Peyer's patch (tissue), 4 donors: ENCODE measurements around the gene UTP4. TPM values are rescaled to one million over a fixed set of nuclear protein-coding genes. Genes with fewer than 3 reads are reported as not detected.

Experiments
- DNase-seq, 3 donors: peaks; one replicate each; pipeline ENCODE4 v3.0.0-alpha.2; 2017 to 2019
- H3K27ac ChIP-seq, 4 donors: fragments of 200-600 bp; sonication (generic); one replicate each; pipeline ENCODE4 v1.5.1; 2016 to 2019
- H3K27me3 ChIP-seq, 2 donors: fragments of 200-600 bp; sonication (generic); one replicate each; pipeline ENCODE4 v1.5.1; 2019
- H3K36me3 ChIP-seq, 3 donors: fragments of 200-600 bp; sonication (generic); one replicate each; pipeline ENCODE4 v1.5.1; 2016 to 2019
- H3K4me1 ChIP-seq, 4 donors: fragments of 200-600 bp; sonication (generic); one replicate each; pipeline ENCODE4 v1.5.1; 2016 to 2019
- H3K4me3 ChIP-seq, 4 donors: fragments of 200-600 bp; sonication (generic); 1 replicate in 3 of 4; 2 replicates in 1 of 4; pipeline ENCODE4 v1.5.1; 2016 to 2019; ENCODE audit warnings: mild to moderate bottlenecking in 1 of 4
- H3K9me3 ChIP-seq, 4 donors: fragments of 200-600 bp; sonication (generic); one replicate each; pipeline ENCODE4 v1.5.1; 2016 to 2019; ENCODE audit warnings: mild to moderate bottlenecking in 1 of 4
- CTCF ChIP-seq, 6 experiments: fragments of 450-650 bp in 4 of 6; fragments of 200-600 bp in 2 of 6; sonication (generic) in 1 of 6; IDR thresholded peaks; one replicate each; pipeline ENCODE4 v1.5.1; 2017 to 2019; ENCODE audit warnings: antibody characterized with exemption in 6 of 6, mild to moderate bottlenecking in 3 of 6, moderate library complexity in 1 of 6
- POLR2A ChIP-seq, 2 donors: fragments of 450-650 bp; IDR thresholded peaks; one replicate each; pipeline ENCODE4 v1.5.1; 2017; ENCODE audit warnings: antibody characterized with exemption in 2 of 2, mild to moderate bottlenecking in 2 of 2, moderate library complexity in 2 of 2
- total RNA-seq, 4 donors: library from RNA; depleted of rRNA; stranded (reverse); fragments of >200 nt; gene quantifications; one replicate each; pipeline ENCODE4 v1.1.0, GENCODE V29; 2016

The UTP4 gene
- total RNA-seq, 4 donors from 2014 or later = 8.9 to 19.4 (median 13.1) TPM

DNA sequence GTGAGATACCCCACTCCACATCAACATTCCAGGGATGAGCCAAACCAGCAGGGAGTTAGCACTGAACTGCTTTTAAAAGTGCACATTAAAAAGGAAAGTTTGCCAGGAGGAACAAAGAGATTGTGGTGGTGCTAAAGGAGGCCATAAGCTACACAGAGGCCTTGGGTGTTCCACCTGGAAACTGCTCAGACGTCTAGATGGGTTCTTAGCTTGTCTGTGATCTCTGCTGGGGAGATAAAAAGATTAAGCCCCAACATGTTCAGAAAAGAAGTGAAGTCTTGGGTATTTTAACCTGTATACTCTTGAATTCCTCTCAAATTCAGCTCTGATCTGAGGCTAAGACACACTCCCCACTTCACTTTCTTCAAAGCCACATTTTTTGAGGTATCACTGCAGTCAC is 16.6 kb upstream of the UTP4 start:
- no peaks in the 10 kb centered on the region for H3K9me3 ChIP-seq
- no peaks in the 10 kb centered on the region for H3K27me3 ChIP-seq
- H3K36me3 ChIP-seq = peaks cover 0 to 57% (median 0%) of the 10 kb centered on the region in 3 donors
- DNase-seq = no peak
- no peak overlapping the region for H3K4me3 ChIP-seq
- TF ChIP-seq CTCF (IDR thresholded peaks at IDR 0.05) (no peak), POLR2A (IDR thresholded peaks at IDR 0.05) (no peak)
- H3K27ac ChIP-seq = no peak overlapping the region
- no peaks in the 10 kb centered on the region for H3K4me1 ChIP-seq

GRCh38 chr16:69116256-69116875 is 16.1 kb upstream of the UTP4 start:
- no peaks in the 10 kb centered on the region for H3K27me3 ChIP-seq
- peak in 1 of 3 donors; percentile 13 for DNase-seq
- peaks cover 0 to 61% (median 0%) of the 10 kb centered on the region in 3 donors for H3K36me3 ChIP-seq
- TF ChIP-seq CTCF (IDR thresholded peaks at IDR 0.05) (no peak), POLR2A (IDR thresholded peaks at IDR 0.05) (no peak)
- H3K27ac ChIP-seq = no peak overlapping the region
- no peak overlapping the region for H3K4me3 ChIP-seq
- H3K9me3 ChIP-seq = no peaks in the 10 kb centered on the region
- no peaks in the 10 kb centered on the region for H3K4me1 ChIP-seq

DNA sequence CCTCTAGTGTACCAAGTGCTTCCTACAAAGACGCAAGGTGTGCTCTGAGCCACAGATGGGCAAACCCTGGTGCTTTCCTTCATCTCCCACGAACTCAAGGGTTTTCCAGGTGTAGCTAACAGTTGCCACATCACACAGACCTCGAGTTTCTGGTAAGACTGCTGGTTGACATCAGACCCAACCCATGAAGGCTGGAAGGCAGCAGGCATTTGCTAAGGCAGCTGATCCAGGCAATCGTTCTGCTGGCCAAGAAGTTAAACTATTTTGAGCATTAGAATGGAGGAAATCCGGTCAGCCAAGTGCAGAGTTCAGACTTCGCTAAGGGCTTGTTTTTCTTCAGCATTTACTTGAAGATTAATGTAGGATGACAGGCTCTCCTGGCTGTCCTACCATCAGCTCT is 15.5 kb upstream of the UTP4 start:
- no peaks in the 10 kb centered on the region for H3K9me3 ChIP-seq
- H3K36me3 ChIP-seq = peaks cover 0 to 61% (median 0%) of the 10 kb centered on the region in 3 donors
- no peak for TF ChIP-seq POLR2A (IDR thresholded peaks at IDR 0.05)
- no peak for TF ChIP-seq CTCF (IDR thresholded peaks at IDR 0.05)
- H3K27me3 ChIP-seq = no peaks in the 10 kb centered on the region
- H3K4me1 ChIP-seq = no peaks in the 10 kb centered on the region
- H3K4me3 ChIP-seq = no peak overlapping the region
- H3K27ac ChIP-seq = no peak overlapping the region
- peak in 1 of 3 donors; percentile 18 for DNase-seq

DNA sequence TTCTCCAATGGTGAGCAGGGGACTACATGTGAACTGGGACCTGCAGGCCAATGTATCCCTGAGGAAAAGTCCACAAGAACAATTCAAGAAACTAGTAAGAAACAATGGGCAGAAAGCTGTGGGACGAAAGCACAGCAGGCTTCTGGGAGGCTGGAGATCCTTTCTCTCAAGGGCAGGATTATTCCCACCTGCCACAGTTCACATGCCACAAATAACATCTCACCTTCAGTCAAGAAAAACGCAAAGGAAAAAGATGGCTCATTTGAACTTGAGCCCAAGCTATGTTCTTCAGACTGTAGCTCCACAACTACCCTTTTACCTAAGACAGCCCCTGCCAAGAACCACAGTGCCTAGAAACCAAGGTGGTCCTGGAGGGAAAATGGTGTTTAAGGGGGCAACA is 14.0 kb upstream of the UTP4 start:
- DNase-seq = no peak
- no peaks in the 10 kb centered on the region for H3K27me3 ChIP-seq
- H3K4me3 ChIP-seq = no peak overlapping the region
- TF ChIP-seq POLR2A (IDR thresholded peaks at IDR 0.05) (no peak), CTCF (IDR thresholded peaks at IDR 0.05) (no peak)
- no peaks in the 10 kb centered on the region for H3K9me3 ChIP-seq
- H3K36me3 ChIP-seq = peaks cover 0 to 61% (median 0%) of the 10 kb centered on the region in 3 donors
- H3K4me1 ChIP-seq = no peaks in the 10 kb centered on the region
- no peak overlapping the region for H3K27ac ChIP-seq

GRCh38 chr16:69118994-69119393 is 13.5 kb upstream of the UTP4 start:
- H3K27me3 ChIP-seq = no peaks in the 10 kb centered on the region
- H3K36me3 ChIP-seq = peaks cover 0 to 59% (median 0%) of the 10 kb centered on the region in 3 donors
- TF ChIP-seq CTCF (IDR thresholded peaks at IDR 0.05) (no peak), POLR2A (IDR thresholded peaks at IDR 0.05) (no peak)
- no peak for DNase-seq
- no peaks in the 10 kb centered on the region for H3K4me1 ChIP-seq
- H3K27ac ChIP-seq = no peak overlapping the region
- no peaks in the 10 kb centered on the region for H3K9me3 ChIP-seq
- no peak overlapping the region for H3K4me3 ChIP-seq
